Raji (cell line): ENCODE measurements around the gene CISTR.

Experiments
- POLR2A ChIP-seq: IDR thresholded peaks from 2 replicates; pipeline ENCODE4 v1.6.1; 2011; ENCODE audit warnings: low read depth, low read length, control low read depth; ENCODE audit not compliant: insufficient read depth

CISTR gene

GRCh38 chr12:53770281-53770680, 18.5 kb upstream of the CISTR start:
- TF ChIP-seq POLR2A, result no peak

- no peak for TF ChIP-seq POLR2A
Measured at GRCh38 chr12:53768976-53769375, 17.2 kb upstream of the CISTR start.

GRCh38 chr12:53766881-53767280, 15.1 kb upstream of the CISTR start:
- no peak for TF ChIP-seq POLR2A

GRCh38 chr12:53765891-53766290, 14.1 kb upstream of the CISTR start:
- TF ChIP-seq POLR2A, result no peak

GRCh38 chr12:53764615-53765014, 12.8 kb upstream of the CISTR start:
- no peak for TF ChIP-seq POLR2A

- TF ChIP-seq POLR2A, result no peak
Measured at GRCh38 chr12:53761306-53761705, 9.5 kb upstream of the CISTR start.

GRCh38 chr12:53759261-53759660, 7.5 kb upstream of the CISTR start:
- TF ChIP-seq POLR2A, result no peak

- no peak for TF ChIP-seq POLR2A
Measured at GRCh38 chr12:53758730-53759103, 6.9 kb upstream of the CISTR start.

- no peak for TF ChIP-seq POLR2A
Measured at GRCh38 chr12:53758081-53758729, 6.4 kb upstream of the CISTR start.

- no peak for TF ChIP-seq POLR2A
Measured at GRCh38 chr12:53757101-53757770, 5.5 kb upstream of the CISTR start.

- TF ChIP-seq POLR2A, result no peak
Measured at GRCh38 chr12:53756300-53757100, 4.7 kb upstream of the CISTR start.

- no peak for TF ChIP-seq POLR2A
Measured at GRCh38 chr12:53755893-53756292, 4.1 kb upstream of the CISTR start.

- TF ChIP-seq POLR2A, result no peak
Measured at GRCh38 chr12:53755451-53755891, 3.7 kb upstream of the CISTR start.

- TF ChIP-seq POLR2A, result peak; percentile 24; the same call in 1 of the 2 replicates
Measured at GRCh38 chr12:53754633-53755264, 3.0 kb upstream of the CISTR start.

- TF ChIP-seq POLR2A, result peak; percentile 50; the same call in 1 of the 2 replicates
Measured at GRCh38 chr12:53754188-53754585, 2.4 kb upstream of the CISTR start.
